Effector memory CD4-positive, alpha-beta T cell (primary cell): ENCODE results near the gene SUGP2.

Source experiments
- DNase-seq, 3 donors: peaks; one replicate each; pipeline ENCODE4 v3.0.0-alpha.2; 2020
- H3K27ac ChIP-seq: 2 replicates; pipeline ENCODE4 v1.7.0; 2013; ENCODE audit warnings: mild to moderate bottlenecking, low read length, moderate library complexity; ENCODE audit not compliant: insufficient read depth, poor library complexity, severe bottlenecking
- H3K27me3 ChIP-seq: replicated peaks from 2 replicates; pipeline ENCODE4 v1.7.0; 2013; ENCODE audit warnings: mild to moderate bottlenecking, low read length; ENCODE audit not compliant: insufficient read depth, control insufficient read depth, poor library complexity, severe bottlenecking
- H3K36me3 ChIP-seq: 2 replicates; pipeline ENCODE4 v1.7.0; 2013; ENCODE audit warnings: mild to moderate bottlenecking, low read length, moderate library complexity; ENCODE audit not compliant: control insufficient read depth, insufficient read depth
- H3K4me1 ChIP-seq: 2 replicates; pipeline ENCODE4 v1.7.0; 2013; ENCODE audit warnings: low read length, mild to moderate bottlenecking; ENCODE audit not compliant: control insufficient read depth, insufficient read depth, poor library complexity, severe bottlenecking
- H3K4me3 ChIP-seq: 2 replicates; pipeline ENCODE4 v1.7.0; 2013; ENCODE audit warnings: low read length, low read depth, mild to moderate bottlenecking; ENCODE audit not compliant: insufficient read depth, poor library complexity, severe bottlenecking
- H3K9me3 ChIP-seq: 2 replicates; pipeline ENCODE4 v1.7.0; 2013; ENCODE audit warnings: mild to moderate bottlenecking, low read length, moderate library complexity; ENCODE audit not compliant: control insufficient read depth

The SUGP2 gene

DNA sequence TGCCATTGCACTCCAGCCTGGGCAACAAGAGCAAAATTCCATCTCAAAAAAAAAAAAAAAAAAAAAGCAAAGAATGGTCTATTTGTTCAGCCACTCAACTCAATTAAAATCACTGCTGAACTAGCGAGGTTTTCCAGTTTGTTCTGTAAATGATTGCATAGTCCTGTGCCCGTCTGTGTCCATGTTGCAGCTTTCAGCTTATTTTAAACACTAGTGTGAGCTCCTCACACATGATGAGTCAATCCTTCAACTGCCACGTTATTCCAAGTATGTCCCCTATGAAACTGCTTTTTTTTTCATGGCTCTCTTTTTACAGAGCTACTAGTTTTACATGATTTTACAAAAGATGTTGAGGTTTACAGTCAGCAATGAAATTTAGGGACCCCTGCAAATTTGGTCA, 12.2 kb downstream of the SUGP2 start:
- Histone ChIP-seq H3K36me3 (peaks cover 57% of the 10 kb centered on the region), H3K27ac (no peak overlapping the region), H3K4me3 (no peak overlapping the region), H3K9me3 (no peaks in the 10 kb centered on the region), H3K4me1 (peaks cover 2% of the 10 kb centered on the region), H3K27me3 (no peaks in the 10 kb centered on the region)
- DNase-seq = no peak

- H3K36me3 ChIP-seq = peaks cover 66% of the 10 kb centered on the region
These were observed 22.8 kb downstream of the SUGP2 start for GRCh38 chr19:19010551-19010950.

DNA sequence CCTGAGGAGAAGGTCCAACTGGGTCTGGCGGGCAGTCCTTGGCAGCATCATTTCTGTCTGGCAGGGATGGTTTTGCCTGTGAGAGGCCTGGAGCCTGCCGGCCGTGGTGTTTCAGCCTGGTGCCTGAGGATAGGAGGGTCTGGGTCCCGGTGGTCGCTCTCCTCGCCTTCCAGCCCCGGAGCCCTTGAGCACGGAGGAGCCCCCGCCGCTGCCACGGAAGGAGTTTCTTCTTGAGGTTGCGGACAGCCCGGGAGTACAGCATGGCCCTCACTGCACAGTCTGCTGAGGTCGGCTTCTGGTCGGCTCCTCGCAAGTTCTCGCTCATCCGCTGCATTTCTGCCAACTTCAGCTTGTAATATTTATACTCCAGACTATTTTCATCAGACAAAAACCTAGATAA, 23.4 kb downstream of the SUGP2 start:
- Histone ChIP-seq H3K27ac (no peak overlapping the region), H3K4me3 (no peak overlapping the region), H3K36me3 (peaks cover 66% of the 10 kb centered on the region), H3K27me3 (no peaks in the 10 kb centered on the region), H3K9me3 (no peaks in the 10 kb centered on the region), H3K4me1 (no peaks in the 10 kb centered on the region)
- DNase-seq = no peak

More at GRCh38 chr19:19010551-19010950, 22.8 kb downstream of the SUGP2 start:
- Histone ChIP-seq H3K27me3 (no peaks in the 10 kb centered on the region), H3K27ac (no peak overlapping the region), H3K4me3 (no peak overlapping the region), H3K4me1 (no peaks in the 10 kb centered on the region), H3K9me3 (no peaks in the 10 kb centered on the region)
- no peak for DNase-seq

DNA sequence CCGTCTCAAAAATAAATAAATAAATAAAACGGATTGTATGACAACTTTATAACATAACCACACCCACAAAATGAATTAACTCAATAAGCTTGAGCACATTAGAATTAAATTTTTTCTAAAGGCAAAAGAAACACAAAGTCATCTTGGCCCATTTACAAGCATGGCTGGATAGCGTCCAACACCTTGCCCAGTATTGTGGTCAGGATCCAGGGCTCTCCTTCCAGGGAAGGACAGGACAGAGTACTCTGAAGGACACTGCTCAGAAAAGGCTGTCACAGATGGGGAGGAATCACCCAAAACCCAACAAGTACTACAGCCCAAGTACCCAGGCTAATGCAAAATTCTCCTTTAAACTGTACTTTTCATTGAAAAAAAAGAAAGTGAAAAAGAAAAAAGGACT, 27.1 kb downstream of the SUGP2 start:
- H3K9me3 ChIP-seq = no peaks in the 10 kb centered on the region
- peaks cover 54% of the 10 kb centered on the region for H3K36me3 ChIP-seq

DNA sequence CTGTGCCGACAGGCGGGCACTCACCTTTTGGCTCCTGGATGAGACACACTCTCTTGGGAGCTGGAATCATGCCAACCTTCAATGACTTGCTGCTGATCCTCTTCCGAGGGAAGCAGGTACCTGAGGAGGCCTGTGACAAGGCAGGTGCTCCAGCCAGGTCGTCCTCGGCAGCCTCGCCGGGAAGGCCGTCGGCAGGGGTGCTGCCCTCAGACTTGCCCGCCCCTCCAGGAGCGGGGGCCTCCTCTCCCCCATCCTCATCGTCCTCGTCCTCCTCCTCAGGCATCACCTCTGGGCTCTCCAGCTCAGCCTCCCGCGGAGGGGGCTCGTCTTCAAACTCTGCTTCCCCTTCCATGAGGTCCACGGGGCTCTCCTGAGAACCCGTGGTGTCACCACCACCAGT, 29.2 kb downstream of the SUGP2 start:
- H3K9me3 ChIP-seq = no peaks in the 10 kb centered on the region
- no peak overlapping the region for H3K4me3 ChIP-seq
- H3K27me3 ChIP-seq = no peaks in the 10 kb centered on the region
- DNase-seq = no peak
- H3K36me3 ChIP-seq = peaks cover 38% of the 10 kb centered on the region
- peaks cover 11% of the 10 kb centered on the region for H3K4me1 ChIP-seq
- no peak overlapping the region for H3K27ac ChIP-seq

More for the DNA sequence above, 27.1 kb downstream of the SUGP2 start:
- Histone ChIP-seq H3K4me3 (no peak overlapping the region), H3K27ac (no peak overlapping the region), H3K4me1 (no peaks in the 10 kb centered on the region), H3K27me3 (no peaks in the 10 kb centered on the region)
- DNase-seq = no peak

DNA sequence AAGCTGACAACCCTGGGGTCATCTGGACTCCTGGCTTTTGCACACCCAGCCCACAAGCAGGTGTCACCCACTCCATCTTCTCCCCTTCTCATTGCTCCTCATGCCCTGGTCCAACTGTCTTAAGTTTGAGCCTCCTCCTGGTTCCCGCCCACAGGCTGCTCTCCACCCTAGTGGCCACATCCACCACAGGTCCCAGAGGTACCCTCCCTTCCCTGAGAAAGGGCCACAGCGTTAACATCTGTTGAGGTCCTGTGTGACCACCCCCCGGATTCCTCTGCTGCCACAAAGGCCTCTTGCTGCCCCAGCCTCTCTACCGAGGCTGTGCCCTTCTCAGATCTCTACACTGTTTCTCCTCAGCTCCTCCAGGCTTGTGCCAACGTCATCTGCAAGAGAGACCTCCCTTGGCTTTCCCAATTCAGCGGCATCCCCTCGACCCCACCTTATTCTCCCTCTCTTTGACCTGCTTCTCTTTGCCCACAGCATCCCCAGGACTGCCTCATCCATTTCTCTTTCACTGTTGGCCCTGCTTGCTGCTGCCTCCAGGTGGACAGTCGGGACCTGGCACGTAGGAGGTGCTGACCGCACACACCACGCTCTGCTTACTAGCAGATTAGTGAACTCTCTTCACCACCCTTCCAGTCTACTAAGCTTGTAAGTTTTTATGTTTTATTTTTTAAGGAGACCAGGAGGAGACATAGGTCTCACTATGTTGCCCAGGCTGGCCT, 33.3 kb downstream of the SUGP2 start:
- DNase-seq = no peak
- no peak overlapping the region for H3K27ac ChIP-seq
- peaks cover 18% of the 10 kb centered on the region for H3K4me1 ChIP-seq
- peaks cover 27% of the 10 kb centered on the region for H3K36me3 ChIP-seq
- H3K27me3 ChIP-seq = no peaks in the 10 kb centered on the region
- no peak overlapping the region for H3K4me3 ChIP-seq
- H3K9me3 ChIP-seq = no peaks in the 10 kb centered on the region

- Histone ChIP-seq H3K27me3 (no peaks in the 10 kb centered on the region), H3K4me1 (peaks cover 18% of the 10 kb centered on the region), H3K9me3 (no peaks in the 10 kb centered on the region), H3K36me3 (peaks cover 35% of the 10 kb centered on the region), H3K27ac (no peak overlapping the region), H3K4me3 (no peak overlapping the region)
- DNase-seq = no peak
These were observed 34.1 kb downstream of the SUGP2 start for GRCh38 chr19:18999016-18999758.

DNA sequence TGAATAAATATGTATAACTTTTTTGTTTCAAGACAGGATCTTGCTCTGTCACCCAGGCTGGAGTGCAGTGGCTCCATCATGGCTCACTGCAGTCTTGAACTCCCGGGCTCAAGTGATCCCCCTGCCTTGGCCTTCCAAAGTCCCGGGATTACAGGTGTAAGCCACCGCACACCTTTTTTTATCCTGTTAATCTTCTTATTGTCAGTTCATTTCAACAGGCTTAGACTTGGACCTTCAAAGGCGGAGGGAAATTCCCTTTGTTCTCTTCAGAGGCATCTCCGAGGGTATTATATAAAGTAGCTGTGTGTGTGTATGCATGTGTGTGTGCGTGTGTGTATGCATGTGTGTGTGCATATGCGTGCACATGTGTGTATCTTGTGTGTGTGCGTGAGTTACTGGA, 35.0 kb downstream of the SUGP2 start:
- Histone ChIP-seq H3K27me3 (no peaks in the 10 kb centered on the region), H3K4me3 (no peak overlapping the region), H3K36me3 (peaks cover 36% of the 10 kb centered on the region), H3K27ac (no peak overlapping the region), H3K4me1 (peaks cover 18% of the 10 kb centered on the region), H3K9me3 (no peaks in the 10 kb centered on the region)
- DNase-seq = no peak

- Histone ChIP-seq H3K4me3 (no peak overlapping the region), H3K9me3 (no peaks in the 10 kb centered on the region), H3K4me1 (peaks cover 18% of the 10 kb centered on the region), H3K36me3 (peaks cover 37% of the 10 kb centered on the region), H3K27me3 (no peaks in the 10 kb centered on the region), H3K27ac (no peak overlapping the region)
- no peak for DNase-seq
These were observed 36.4 kb downstream of the SUGP2 start for GRCh38 chr19:18996796-18997394.

GRCh38 chr19:18996351-18996750, 37.0 kb downstream of the SUGP2 start:
- no peak for DNase-seq
- no peak overlapping the region for H3K4me3 ChIP-seq
- no peaks in the 10 kb centered on the region for H3K27me3 ChIP-seq
- H3K27ac ChIP-seq = no peak overlapping the region
- peaks cover 18% of the 10 kb centered on the region for H3K4me1 ChIP-seq
- H3K36me3 ChIP-seq = peaks cover 38% of the 10 kb centered on the region
- no peaks in the 10 kb centered on the region for H3K9me3 ChIP-seq
